HepG2 (cell line): Measurements from ENCODE around the gene GNA15. TPM values are rescaled to one million over a fixed set of nuclear protein-coding genes. Genes with fewer than 3 reads are reported as not detected.
A peak's percentile ranks its signal among the peaks of the same experiment; 100 is the strongest.

Experiments used
- ATAC-seq: fragments of 200-7000 bp; cut with Tn5 transposase; 3 replicates; pipeline ENCODE4 v1.9.1; 2020; ENCODE audit warnings: mild to moderate bottlenecking, moderate library complexity
- BruUV-seq: library from RNA; stranded (reverse); fragments of 400-500 nt; replicated peaks from 2 replicates; lab custom pipeline; 2021; lab: Mats Ljungman, UMichigan
- CTCF ChIA-PET: fragments of 300-600 bp; formaldehyde crosslinking; extraction: SDS; loops from one replicate; lab custom pipeline; 2021; ENCODE audit warnings: low total read pairs, inconsistent platforms, low intra/inter-chr PET ratio; lab: Yijun Ruan, JAX
- POLR2A ChIA-PET: fragments of 350-600 bp; sonication (Branson Sonifier 250); formaldehyde crosslinking; loops from one replicate; lab custom pipeline; 2020; ENCODE audit warnings: antibody characterized with exemption, inconsistent platforms; lab: Yijun Ruan, JAX
- DNase-seq: peaks from one replicate; pipeline ENCODE4 v3.0.0-alpha.2; 2015; ENCODE audit warnings: low spot score
- FAIRE-seq: peaks from 3 replicates; lab custom pipeline; 2011; peaks lifted over from hg19 to GRCh38; lab: Jason Lieb, UNC
- H2AFZ ChIP-seq: one replicate; pipeline ENCODE4 v1.6.1; 2011; ENCODE audit warnings: low read length, inconsistent platforms
- H3K27ac ChIP-seq: fragments of 300-600 bp; 3 replicates; pipeline ENCODE4 v1.8.0; 2011; ENCODE audit warnings: mixed run types, mild to moderate bottlenecking, mixed read lengths, low read length, inconsistent platforms; ENCODE audit not compliant: insufficient read depth; ENCODE audit errors: extremely low read length
- H3K27me3 ChIP-seq, 2 experiments: fragments of 200-600 bp in 1 of 2; 2 replicates in 1 of 2; 3 replicates in 1 of 2; pipeline versions ENCODE4 v1.6.0 to v1.8.0; 2011; ENCODE audit warnings: low read length in 2 of 2, mild to moderate bottlenecking in 2 of 2, moderate library complexity in 2 of 2, inconsistent platforms in 1 of 2; ENCODE audit not compliant: insufficient read depth in 2 of 2, control insufficient read depth in 1 of 2
- H3K36me3 ChIP-seq, 2 experiments: fragments of 200-600 bp in 1 of 2; replicated peaks in 1 of 2; 2 replicates in 1 of 2; 3 replicates in 1 of 2; pipeline versions ENCODE4 v1.5.1 to v1.8.0; 2011; ENCODE audit warnings: low read length in 2 of 2, inconsistent platforms in 1 of 2; ENCODE audit not compliant: insufficient read depth in 2 of 2, control insufficient read depth in 1 of 2
- H3K4me1 ChIP-seq: 2 replicates; pipeline ENCODE4 v1.5.1; 2012; ENCODE audit warnings: low read length, inconsistent platforms; ENCODE audit not compliant: insufficient read depth
- H3K4me2 ChIP-seq: 2 replicates; pipeline ENCODE4 v1.6.0; 2011; ENCODE audit warnings: low read depth, low read length, inconsistent platforms
- H3K4me3 ChIP-seq, 3 experiments: fragments of 200-600 bp in 1 of 3; sonication (generic), shearing (Covaris generic) in 1 of 3; replicated peaks in 1 of 3; 2 replicates each; pipeline ENCODE4 v1.5.1; 2011 to 2016; ENCODE audit warnings: low read length in 3 of 3, inconsistent platforms in 2 of 3, low read depth in 2 of 3, mild to moderate bottlenecking in 2 of 3, control low read depth in 1 of 3, mixed read lengths in 1 of 3; ENCODE audit not compliant: insufficient read depth in 1 of 3
- H3K79me2 ChIP-seq: one replicate; pipeline ENCODE4 v1.6.1; 2011; ENCODE audit warnings: low read length, inconsistent platforms; ENCODE audit not compliant: insufficient read depth
- H3K9ac ChIP-seq: 2 replicates; pipeline ENCODE4 v1.6.0; 2011; ENCODE audit warnings: mild to moderate bottlenecking, low read depth, low read length, inconsistent platforms; ENCODE audit not compliant: insufficient read depth
- H3K9me3 ChIP-seq: 2 replicates; pipeline ENCODE4 v1.5.1; 2012; ENCODE audit warnings: mild to moderate bottlenecking, low read length
- H4K20me1 ChIP-seq: 2 replicates; pipeline ENCODE4 v1.6.0; 2011; ENCODE audit warnings: inconsistent platforms, mild to moderate bottlenecking, low read length, moderate library complexity; ENCODE audit not compliant: insufficient read depth
- AGO2 ChIP-seq: fragments of 200-400 bp; formaldehyde crosslinking; optimal IDR thresholded peaks from 2 replicates; pipeline ENCODE3; 2017; ENCODE audit warnings: mild to moderate bottlenecking, low read depth, low read length, moderate library complexity
- ERF ChIP-seq: IDR thresholded peaks from 2 replicates; pipeline ENCODE4 v1.6.1; 2018; ENCODE audit warnings: missing biosample characterization, missing genetic modification reagents
- FOXK1 ChIP-seq: sonication (generic); formaldehyde crosslinking; IDR thresholded peaks from 2 replicates; pipeline ENCODE4 v1.4.0; 2020; ENCODE audit warnings: low read depth, missing genetic modification reagents, borderline replicate concordance
- IKZF4 ChIP-seq: sonication (generic); formaldehyde crosslinking; IDR thresholded peaks from 2 replicates; pipeline ENCODE4 v1.5.1; 2020; ENCODE audit warnings: borderline replicate concordance, mild to moderate bottlenecking, low read depth, missing genetic modification reagents; ENCODE audit errors: not compliant biosample characterization
- MNT ChIP-seq: fragments of 450-650 bp; IDR thresholded peaks from 2 replicates; pipeline ENCODE4 v1.6.1; 2016
- NPAS2 ChIP-seq: sonication (generic); formaldehyde crosslinking; IDR thresholded peaks from 2 replicates; pipeline ENCODE4 v1.8.0; 2022; ENCODE audit warnings: mild to moderate bottlenecking, missing genetic modification reagents, borderline replicate concordance
- PHB2 ChIP-seq: fragments of 450-650 bp; IDR thresholded peaks from 2 replicates; pipeline ENCODE4 v1.6.1; 2018; ENCODE audit not compliant: partially characterized antibody
- REXO4 ChIP-seq: sonication (generic); formaldehyde crosslinking; IDR thresholded peaks from 2 replicates; pipeline ENCODE4 v1.8.0; 2022; ENCODE audit warnings: missing genetic modification reagents, mild to moderate bottlenecking, borderline replicate concordance
- RNF2 ChIP-seq: fragments of 450-650 bp; conservative IDR thresholded peaks from 2 replicates; pipeline ENCODE4 v1.6.1; 2016; ENCODE audit warnings: low read depth
- SOX6 ChIP-seq, 2 experiments: fragments of 450-650 bp in 1 of 2; sonication (generic) in 1 of 2; formaldehyde crosslinking in 1 of 2; IDR thresholded peaks; 2 replicates each; pipeline versions ENCODE4 v1.4.0 to v1.6.1; 2017 to 2020; ENCODE audit warnings: antibody characterized with exemption in 1 of 2, mild to moderate bottlenecking in 1 of 2, missing genetic modification reagents in 1 of 2
- ZMAT5 ChIP-seq: sonication (generic); formaldehyde crosslinking; IDR thresholded peaks from 2 replicates; pipeline ENCODE4 v1.5.0; 2020; ENCODE audit warnings: mild to moderate bottlenecking, low read depth, missing genetic modification reagents, borderline replicate concordance
- ZNF281 ChIP-seq: sonication (generic); formaldehyde crosslinking; IDR thresholded peaks from 2 replicates; pipeline ENCODE4 v1.4.0; 2020; ENCODE audit warnings: missing genetic modification reagents, borderline replicate concordance
- ZNF510 ChIP-seq: sonication (generic); formaldehyde crosslinking; IDR thresholded peaks from 2 replicates; pipeline ENCODE4 v1.4.0; 2020; ENCODE audit warnings: low read depth, mild to moderate bottlenecking, missing genetic modification reagents
- ZNF567 ChIP-seq: sonication (generic); formaldehyde crosslinking; IDR thresholded peaks from 2 replicates; pipeline ENCODE4 v1.8.1; 2023; ENCODE audit warnings: mild to moderate bottlenecking, missing genetic modification reagents, borderline replicate concordance
- ZNF709 ChIP-seq: sonication (generic); formaldehyde crosslinking; IDR thresholded peaks from 2 replicates; pipeline ENCODE4 v1.5.0; 2020; ENCODE audit warnings: mild to moderate bottlenecking, missing genetic modification reagents
- ZNF713 ChIP-seq: sonication (generic); formaldehyde crosslinking; IDR thresholded peaks from 2 replicates; pipeline ENCODE4 v1.4.0; 2020; ENCODE audit warnings: mild to moderate bottlenecking, missing genetic modification reagents
- ZNF749 ChIP-seq: sonication (generic); formaldehyde crosslinking; IDR thresholded peaks from 2 replicates; pipeline ENCODE4 v1.8.0; 2022; ENCODE audit warnings: mild to moderate bottlenecking, missing genetic modification reagents, moderate library complexity, borderline replicate concordance
- ZNF776 ChIP-seq: sonication (generic); formaldehyde crosslinking; IDR thresholded peaks from 2 replicates; pipeline ENCODE4 v1.4.0; 2020; ENCODE audit warnings: mild to moderate bottlenecking, missing genetic modification reagents
- WGBS: methylation state at CpG from one replicate; pipeline ENCODE4 v1.1.6; 2017; ENCODE audit warnings: low lambda C conversion rate; 5-methylcytosine and 5-hydroxymethylcytosine counted together
- in situ Hi-C: cut with HindIII; loops from 2 replicates; pipeline ENCODE4 v1.10.0; 2017; ENCODE audit warnings: low pct_unique_long_range_greater_than_20kb; ENCODE audit not compliant: extremely low pct_ligation_motif_present
- intact Hi-C: fragments of 100-400 bp; cut with micrococcal nuclease; formaldehyde crosslinking; loops from one replicate; pipeline ENCODE4 v1.10.0; 2022; ENCODE audit not compliant: unreplicated experiment
- polyA plus RNA-seq, 8 experiments: library from polyadenylated mRNA; depleted of rRNA in 3 of 8; stranded (reverse) in 7 of 8; unstranded in 1 of 8; fragments of >200 nt; fragmentation: Illumina TruSeq in 4 of 8; extraction: Trizol in 4 of 8; gene quantifications; 2 replicates each; pipeline versions ENCODE4 v1.2.1 to v1.2.3, GENCODE V29; 2011 to 2016; ENCODE audit warnings: low read depth in 4 of 8, missing spikeins in 1 of 8, mixed read lengths in 1 of 8; ENCODE audit not compliant: insufficient read depth in 1 of 8
- total RNA-seq, 5 experiments: library from RNA; depleted of rRNA; stranded (reverse); fragments of >200 nt; fragmentation: Illumina TruSeq; extraction: Trizol; gene quantifications; 2 replicates each; pipeline ENCODE4 v1.2.3, GENCODE V29; 2016; ENCODE audit warnings: low read depth in 1 of 5

Gene GNA15
- total and polyA plus RNA-seq, 2 of the 13 experiments (the other 11 are each of a cell fraction or from before 2014, with no cell fraction given) = not detected

GRCh38 chr19:3094601-3095440, 41.0 kb upstream of the GNA15 start:
- H3K9me3 ChIP-seq = no peaks in the 10 kb centered on the region
- H3K4me2 ChIP-seq = peak overlapping the region; percentile 97
- no peak overlapping the region for H2AFZ ChIP-seq
- peaks cover 24% of the 10 kb centered on the region for H4K20me1 ChIP-seq
- CTCF ChIA-PET = no interaction called here
- POLR2A ChIA-PET = interaction anchor here (1.1 to 1.9 kb wide), 2 partner anchors 9 to 228 kb away, joined by 3 to 4 read pairs; partner anchors contain the start of gene ZNF556
- no peak for FAIRE-seq
- peaks cover 22% of the 10 kb centered on the region for H3K4me1 ChIP-seq
- WGBS = 0% methylated on average over 7 of the region's 57 CpGs
- H3K4me3 ChIP-seq = peak overlapping the region; percentile 64 to 97 (median 94)
- peak overlapping the region; percentile 94 for H3K9ac ChIP-seq
- intact Hi-C loops (loop anchor here (5.0 kb wide), 1 partner anchor 118 kb away; the partner anchor contains the start of gene TLE6), in situ Hi-C loops (no loop called here)
- DNase-seq = no peak
- peak; percentile 3; the same call in 1 of the 3 replicates for ATAC-seq
- H3K79me2 ChIP-seq = peaks cover 53% of the 10 kb centered on the region
- BruUV-seq = no TSS peak
- H3K27me3 ChIP-seq = no peaks in the 10 kb centered on the region
- no peaks in the 10 kb centered on the region for H3K36me3 ChIP-seq
- peak overlapping the region; percentile 93 for H3K27ac ChIP-seq
- TF ChIP-seq SOX6 (IDR thresholded peaks at IDR 0.05) (no peak), SOX6 (CRISPR knock-in tag; IDR thresholded peaks at IDR 0.05) (no peak), NPAS2 (CRISPR knock-in tag) (no peak), ZNF749 (CRISPR knock-in tag) (no peak), MNT (no peak), IKZF4 (no peak), ZNF510 (CRISPR knock-in tag) (no peak), AGO2 (peak; percentile 65), ZNF776 (CRISPR knock-in tag) (peak; percentile 40; the same call in 1 of the 2 replicates), REXO4 (CRISPR knock-in tag) (0 out of 2 replicates have a peak, but pooled peaks have one; percentile 16), ZMAT5 (no peak), ZNF567 (CRISPR knock-in tag) (no peak), ZNF281 (CRISPR knock-in tag) (no peak), ZNF709 (no peak), RNF2 (no peak), ZNF713 (CRISPR knock-in tag) (no peak), ERF (CRISPR knock-in tag) (no peak), FOXK1 (CRISPR knock-in tag) (no peak), PHB2 (no peak)
